ENCODE data around the gene C16orf74.

The C16orf74 gene

DNA sequence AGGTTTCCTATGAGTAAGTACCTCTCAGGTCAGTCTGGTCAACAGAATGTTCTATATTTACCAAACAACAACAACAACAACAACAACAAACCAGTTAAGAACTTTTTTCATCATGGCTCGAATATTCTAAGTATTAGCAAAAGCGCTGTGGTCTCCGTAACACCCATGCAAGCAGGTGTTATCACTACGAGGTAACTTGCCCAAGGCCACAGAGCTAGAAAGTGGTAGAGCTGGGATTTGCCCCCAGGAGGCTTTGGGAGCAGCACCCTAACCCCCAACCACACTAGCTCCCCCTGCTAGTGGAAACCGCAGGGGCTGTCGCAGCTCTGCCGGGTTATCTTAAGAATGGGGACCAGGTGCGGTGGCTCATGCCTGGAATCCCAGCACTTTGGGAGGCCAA is 23.9 kb upstream of the C16orf74 start:
- DNase-seq (ENCODE audit: low read depth): no peak

DNA sequence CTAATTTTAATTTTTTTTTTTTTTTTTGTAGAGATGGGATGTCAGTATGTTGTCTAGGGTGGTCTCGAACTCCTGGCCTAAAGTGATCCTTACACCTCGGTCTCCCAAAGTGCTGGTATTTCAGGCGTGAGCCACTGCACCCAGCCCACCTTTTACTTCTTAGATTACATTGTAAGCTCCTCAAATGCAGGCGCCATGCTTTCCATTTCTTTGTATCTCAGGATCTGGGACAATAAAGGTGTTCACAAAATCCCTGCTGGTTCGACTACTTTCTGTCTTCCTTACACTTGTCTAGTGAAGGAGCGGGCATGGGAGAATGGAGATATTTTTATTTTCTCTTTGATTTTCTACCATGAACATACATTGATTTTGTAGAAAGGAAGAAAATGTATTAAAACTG is 23.2 kb upstream of the C16orf74 start:
- no peak for DNase-seq (ENCODE audit: low read depth)

DNA sequence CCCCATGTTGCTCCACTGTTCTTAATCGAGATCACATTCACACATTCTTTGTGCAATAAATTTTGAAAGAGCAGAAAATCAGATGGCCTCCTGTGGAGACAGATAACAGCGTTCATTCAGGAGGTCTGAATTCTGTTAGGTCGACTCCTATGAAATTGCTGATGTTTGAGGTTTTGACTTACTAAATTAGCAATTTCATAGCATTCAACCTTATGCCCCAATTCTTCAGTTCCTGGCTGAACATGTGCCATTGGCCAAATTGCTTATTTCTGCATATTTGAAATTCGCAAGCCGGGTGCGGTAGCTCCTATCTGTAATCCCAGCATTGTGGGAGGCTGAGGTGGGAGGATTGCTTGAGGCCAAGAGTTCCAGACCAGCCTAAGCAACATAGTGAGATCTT is 22.1 kb upstream of the C16orf74 start:
- no peak for DNase-seq (ENCODE audit: low read depth)

DNA sequence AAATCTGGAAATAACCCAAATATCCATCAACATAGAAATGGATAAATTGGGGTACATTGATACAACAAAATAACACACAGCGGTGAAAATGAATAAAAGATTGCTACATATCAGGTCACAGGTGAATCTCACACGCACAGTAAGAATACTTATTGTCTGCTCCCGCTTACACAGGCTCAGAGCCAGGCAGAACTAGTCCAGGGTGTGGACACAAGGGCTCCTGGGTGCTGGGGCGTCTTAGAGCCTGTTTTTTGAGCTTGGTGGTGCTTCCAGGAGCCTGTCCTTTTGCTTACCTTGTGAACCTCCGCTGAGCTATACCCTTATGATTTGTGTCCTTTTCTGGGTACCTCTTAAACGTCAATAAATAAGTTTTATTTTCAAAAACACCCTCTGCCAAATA is 19.8 kb upstream of the C16orf74 start:
- no peak for DNase-seq (ENCODE audit: low read depth)

DNA sequence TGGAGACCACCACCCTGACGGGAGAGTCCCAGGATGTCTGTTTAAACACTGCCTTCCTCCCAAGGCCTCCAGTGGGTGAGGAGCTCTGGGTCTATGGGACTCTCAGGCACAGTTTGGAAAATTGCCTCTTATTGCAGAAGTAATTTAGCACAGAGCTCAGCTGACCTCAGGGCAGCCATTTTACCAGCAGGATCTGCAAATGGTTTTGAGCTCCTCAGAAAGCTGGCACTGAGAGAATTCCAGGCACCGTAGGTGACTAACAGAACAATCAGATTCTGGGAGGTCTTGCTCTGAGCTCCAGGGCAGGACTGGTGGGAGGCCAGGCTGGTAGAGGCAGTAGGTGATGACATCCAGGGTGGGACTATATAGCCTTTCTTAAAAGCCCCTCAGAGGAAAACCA is 17.3 kb upstream of the C16orf74 start:
- DNase-seq (ENCODE audit: low read depth): no peak

DNA sequence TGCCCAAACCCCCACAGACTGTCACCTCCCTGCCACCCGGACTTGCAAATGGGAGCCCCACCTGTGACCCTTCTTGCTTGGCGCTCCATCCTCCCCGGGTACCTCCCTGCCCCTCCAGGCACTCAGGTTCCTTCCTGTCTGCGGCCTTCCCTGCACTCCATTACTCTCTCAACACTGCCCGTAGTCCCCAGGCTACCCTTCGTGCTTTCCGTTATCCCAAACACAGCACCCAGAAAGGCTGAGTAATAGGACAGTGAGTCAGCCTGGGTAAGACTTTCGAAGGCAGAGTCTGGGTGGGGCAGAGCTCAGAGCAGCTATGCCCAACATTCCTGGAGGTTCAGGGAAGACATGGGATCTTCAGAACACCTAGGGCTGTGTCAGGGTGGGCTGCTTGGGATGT is 16.6 kb upstream of the C16orf74 start:
- DNase-seq (ENCODE audit: low read depth): no peak

DNA sequence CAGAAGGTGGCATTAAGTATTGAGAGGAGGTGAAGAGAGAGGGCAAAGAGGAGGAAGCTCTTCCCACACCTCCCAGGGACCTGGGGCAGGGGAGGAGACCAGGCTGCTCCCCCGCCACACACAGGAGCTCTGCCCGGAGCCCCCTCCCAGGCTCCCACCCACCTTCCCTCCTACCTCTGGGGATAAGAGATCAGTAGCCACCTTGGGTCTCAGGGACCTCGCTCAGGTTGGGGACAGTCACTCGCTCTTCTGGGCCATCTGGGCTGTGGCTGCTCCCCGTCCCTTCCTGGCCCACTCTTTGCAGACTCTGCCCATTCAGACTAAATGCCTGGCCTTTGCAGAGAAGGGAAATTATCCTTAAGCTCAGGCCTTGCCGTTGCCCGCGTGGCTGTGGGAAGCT is 14.9 kb upstream of the C16orf74 start:
- DNase-seq (ENCODE audit: low read depth): no peak

DNA sequence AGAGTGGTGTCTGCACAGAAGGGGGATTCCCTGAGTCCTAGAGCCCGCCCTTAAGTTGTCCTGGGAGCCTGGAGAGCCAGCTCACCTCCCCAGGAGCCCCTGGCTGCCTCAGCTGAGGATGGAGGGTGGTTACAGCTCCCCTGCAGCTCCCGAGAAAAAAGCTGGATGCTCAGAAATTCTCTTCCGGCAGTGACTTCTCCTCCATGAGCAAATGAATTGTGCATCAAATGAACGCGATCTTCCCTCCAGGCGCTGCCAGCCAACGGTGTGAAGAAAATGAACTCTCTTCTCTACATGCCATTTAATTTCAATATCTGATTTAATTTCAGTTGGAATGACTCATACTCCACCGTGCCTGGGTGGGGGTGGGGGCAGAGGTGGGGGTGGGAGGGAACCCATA is 14.3 kb upstream of the C16orf74 start:
- DNase-seq (ENCODE audit: low read depth): no peak

DNA sequence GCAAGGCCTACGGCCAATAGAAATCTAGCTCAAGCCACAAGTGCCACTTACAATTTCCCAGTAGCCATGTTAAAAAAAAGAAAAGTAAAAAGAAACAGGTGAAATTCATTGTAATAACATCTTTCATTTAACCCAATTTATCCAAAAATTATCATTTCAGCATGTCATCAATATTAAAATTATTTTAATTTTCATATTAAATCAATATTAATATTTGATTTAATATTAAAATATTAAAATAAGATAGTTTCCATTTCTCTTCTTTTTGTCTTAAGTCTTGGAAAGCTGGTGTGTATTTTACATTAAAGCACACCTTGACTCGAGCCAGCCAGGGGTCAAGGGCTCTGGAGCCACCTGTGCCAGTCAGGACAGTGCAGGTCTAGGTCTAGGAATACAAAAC is 12.7 kb upstream of the C16orf74 start:
- DNase-seq (ENCODE audit: low read depth): no peak

DNA sequence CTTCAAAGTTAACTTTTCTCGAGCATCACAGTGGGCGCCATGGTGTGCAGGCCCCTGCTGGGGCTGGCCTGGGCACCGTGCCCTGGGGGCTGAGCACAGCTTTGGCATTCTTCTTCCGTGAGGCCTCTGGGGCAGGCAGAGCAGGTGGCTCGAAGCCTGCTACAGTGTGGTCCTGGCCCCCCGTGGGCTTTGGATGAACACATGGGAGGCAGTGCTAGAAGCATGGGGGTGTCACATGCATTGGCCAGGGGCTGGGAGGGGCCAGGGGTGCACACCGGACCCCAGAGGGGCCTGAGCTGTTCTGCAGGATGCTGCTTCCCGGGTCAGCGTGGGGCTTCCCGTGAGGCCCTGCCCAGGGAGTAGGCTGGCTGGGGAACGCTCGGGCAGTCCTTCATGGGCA is 12.1 kb upstream of the C16orf74 start:
- DNase-seq (ENCODE audit: low read depth): no peak

DNA sequence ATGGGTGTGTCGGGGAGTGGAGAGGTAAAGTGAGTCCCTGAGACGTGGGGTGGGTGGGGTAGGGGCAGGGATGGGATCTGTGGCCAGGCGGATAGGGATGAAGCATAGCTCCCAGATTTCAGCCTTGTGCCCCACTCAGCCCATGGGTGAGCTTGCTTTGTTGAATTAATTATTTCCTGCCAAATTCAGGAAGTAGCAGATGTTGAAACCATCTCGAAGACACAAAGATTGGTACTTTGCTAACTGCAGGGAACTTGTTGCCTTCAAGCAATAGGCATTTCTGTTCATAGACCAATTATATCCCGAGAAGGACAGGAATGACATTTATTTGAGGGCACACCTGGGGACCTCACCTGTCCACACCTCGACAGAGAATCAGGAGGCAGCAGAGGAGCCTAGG is 11.0 kb upstream of the C16orf74 start:
- DNase-seq (ENCODE audit: low read depth): no peak

DNA sequence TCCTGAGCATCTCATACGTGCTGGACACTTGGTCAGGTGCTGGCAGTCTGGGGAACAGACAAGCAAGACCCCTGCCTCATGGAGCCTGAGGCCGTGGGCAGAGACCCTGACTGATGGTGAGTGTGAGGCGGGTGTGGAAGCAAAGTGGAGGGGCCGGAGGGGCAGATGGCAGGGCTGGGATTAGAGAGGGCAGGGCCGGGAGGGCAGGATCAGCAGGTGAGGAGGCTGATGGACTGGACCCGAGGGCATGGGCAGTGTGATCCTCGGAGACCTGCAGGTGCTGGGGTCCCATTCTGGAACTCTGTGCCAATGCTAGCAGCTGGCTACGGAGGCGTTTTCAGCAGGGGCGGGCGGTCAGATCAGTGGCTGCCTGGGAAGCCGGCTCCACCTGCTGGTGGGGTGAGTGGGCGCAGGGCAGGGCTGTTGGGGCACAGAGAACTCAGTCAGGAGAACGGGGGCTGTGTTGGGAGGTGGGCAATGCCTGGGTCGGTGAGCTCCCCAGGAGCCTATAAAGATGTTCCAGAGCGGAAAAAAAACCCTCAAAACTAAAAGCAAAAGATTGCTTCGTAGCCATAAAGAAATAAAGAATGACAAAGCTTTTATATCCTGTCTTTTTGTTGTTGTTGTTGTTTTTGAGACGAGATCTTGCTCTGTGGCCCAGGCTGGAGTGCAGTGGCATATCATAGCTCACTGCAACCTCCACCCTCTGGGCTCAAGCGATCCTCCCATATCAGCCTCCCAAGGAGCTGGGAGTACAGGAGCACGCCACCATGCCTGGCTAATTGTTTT is 8.9 kb upstream of the C16orf74 start:
- DNase-seq (ENCODE audit: low read depth): no peak

DNA sequence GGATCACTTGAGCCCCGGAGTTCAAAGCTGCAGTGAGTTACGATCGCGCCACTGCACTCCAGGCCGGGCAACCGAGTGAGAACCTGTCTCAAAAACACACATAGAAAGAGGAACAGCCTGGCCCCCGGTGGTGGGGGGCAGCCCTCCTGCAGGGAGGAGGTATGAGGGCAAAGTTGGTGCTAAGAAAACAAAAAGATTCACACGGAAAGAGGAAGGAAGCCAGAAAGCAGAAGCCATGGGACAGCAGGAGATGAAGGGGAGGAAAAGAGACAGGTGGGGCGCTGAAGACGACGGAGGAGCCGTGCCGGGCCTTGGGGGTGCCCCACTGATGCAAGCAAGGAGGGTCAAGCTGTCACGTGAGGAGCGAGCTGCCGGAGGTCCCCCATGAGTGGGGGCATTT is 8.2 kb upstream of the C16orf74 start:
- DNase-seq (ENCODE audit: low read depth): no peak

DNA sequence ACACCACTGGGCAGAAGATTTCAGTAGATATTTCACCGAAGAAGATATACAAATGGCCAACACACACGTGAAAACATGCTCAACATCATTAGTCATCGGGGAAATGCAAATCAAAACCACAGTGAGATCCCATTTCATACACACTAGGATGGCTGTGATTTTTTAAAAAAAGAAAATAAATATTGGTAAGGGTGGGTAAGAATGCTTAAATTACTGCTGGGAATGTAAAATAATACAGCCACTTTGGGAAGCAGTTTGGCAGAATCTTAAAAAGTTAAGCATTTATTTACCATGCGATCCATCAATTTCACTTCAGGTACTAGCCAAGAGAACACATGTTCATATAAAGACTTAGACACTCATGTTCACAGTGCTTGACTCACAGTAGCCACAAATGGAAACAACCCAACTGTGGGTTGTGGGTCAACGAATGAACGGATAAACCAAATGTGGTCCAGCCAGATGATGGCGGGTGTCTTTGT is 6.5 kb upstream of the C16orf74 start:
- DNase-seq (ENCODE audit: low read depth): no peak

DNA sequence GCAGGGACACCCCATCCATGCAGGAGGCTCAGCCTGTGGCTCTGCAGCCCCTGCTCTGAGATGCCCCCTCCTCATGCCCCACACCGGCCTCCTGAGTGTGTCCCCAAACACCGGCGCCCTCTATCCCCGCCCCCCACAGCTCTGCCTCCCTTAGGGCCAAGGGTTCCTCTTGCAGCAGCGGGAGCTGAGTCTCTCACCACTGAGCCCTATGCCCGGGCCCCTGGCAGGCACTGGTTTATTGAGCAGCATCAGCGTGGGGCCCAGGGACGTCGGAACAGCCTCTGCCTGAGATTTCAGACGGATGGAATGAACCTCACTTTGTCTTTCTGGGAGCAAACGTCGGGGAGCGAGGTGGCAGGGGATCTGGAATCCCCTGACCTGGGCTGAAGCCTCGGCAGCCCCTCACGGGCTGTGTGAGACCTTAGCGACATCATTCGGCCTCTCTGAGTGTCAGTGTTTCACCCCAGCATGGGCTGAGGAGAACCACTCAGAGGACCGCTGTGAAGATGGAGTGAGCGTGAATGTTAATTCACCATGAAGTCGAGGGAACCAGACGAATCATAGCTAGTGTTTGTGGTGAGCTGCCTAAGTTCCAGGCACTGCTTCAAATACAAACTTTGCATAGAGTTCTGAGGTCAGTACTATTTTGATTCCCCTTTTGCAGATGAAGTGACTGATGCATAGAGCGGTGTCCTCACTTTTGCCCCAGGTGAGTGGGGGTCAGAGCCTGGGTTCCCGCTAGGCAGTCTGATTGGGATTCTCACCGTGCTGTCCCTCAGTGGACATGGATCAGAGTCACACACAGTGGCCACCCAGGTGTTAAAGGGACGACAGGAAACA is 5.3 kb upstream of the C16orf74 start:
- DNase-seq (ENCODE audit: low read depth): no peak

DNA sequence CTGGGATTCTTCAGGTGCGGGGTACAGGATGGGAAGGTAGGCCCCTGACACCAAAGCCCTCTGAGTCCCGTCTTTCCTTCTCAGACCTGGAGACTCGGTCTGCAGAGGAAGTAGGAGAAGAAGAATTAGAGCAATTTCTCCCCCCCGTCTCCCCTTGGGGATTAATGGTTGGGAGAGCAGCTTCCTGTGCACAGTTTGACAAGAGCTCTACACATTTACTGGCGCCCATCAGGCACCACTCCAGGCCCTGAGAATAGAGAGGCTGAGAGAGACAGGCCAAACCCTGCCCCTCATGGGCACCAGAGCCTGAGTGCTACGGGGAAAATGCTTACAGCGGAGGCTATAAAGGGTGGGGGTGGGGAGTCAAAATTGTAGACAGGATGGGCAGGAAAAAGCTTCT is 3.5 kb upstream of the C16orf74 start:
- DNase-seq (ENCODE audit: low read depth): no peak

DNA sequence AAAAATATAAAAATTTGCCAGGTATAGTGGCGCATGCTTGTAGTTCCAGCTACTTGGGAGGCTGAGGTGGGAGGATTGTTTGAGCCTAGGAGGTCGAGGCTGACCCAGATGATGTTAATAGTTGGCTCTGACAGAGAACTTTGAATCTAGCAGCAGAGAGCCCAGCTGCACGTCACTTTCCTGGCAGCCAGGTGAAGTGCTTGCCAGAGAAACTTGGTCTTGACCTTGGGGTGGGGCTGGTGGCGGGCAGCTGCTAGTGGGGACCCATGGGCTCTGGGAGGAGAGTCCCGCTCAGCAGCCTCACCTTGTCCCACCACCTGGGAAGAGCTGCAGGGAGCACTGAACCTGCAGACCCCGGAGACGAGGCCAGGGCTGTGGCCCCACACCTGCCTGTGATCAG is 3.1 kb upstream of the C16orf74 start:
- DNase-seq (ENCODE audit: low read depth): no peak

DNA sequence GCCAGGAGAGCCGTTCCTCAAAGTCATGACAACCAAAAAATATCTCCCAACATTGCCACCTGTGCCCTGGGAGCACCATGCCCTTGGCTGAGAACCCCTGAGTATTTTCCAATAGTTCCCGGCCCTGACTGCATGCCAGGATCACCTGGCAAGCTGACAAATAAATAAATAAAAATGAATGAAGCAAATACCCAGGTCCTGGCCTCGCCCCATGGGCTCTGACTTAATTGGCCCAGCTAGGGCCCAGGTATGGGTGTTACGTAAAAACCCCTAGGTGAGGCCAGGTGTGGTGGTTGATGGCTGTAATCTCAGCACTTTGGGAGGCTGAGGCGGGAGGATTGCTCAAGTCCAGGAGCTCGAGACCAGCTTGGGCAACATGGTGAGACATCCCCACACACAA is 2.7 kb upstream of the C16orf74 start:
- no peak for DNase-seq (ENCODE audit: low read depth)

DNA sequence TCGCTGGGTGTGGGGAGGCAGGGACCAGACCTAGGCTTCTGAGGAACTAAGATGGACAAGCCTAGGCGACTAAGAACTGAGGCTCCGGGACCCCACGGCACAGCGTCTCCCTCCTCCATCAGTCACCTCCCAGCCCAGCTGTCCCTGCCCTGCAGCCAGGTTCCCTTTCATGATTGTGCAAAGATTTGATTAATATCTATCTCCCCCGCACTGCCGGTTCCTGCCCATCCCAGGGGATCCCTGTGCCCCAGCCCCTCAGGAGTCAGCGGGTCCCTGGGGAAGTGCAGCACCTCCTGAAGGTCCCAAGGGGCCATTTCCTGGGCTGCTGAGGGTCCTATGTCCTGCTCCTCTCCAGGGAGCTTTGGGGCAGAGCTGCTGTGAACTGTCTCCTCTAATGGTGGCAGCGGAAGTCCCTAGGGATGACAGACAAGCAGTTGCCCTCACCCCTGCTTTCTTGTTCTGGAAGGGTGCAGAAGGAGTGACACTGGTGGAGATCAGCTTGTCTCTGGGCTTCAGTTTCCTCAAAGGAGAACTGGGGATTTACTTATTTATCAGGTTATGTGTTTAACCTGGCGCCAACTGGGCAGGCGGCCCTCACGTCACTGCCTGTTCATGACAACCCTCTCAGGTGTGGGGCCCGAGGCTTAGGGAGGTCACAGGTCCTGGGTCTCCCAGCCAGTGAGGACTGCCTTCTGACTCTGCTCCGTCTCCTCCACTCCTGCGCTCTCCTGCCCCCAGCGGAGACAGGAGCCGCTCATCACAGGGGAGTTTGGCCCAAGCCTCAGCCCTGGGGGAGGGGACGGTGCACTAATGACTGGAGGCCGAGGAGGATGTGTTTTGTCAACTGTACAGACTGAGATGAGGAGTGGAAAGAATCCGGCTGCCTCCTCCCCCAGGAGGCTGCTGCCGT is 1.9 kb upstream of the C16orf74 start:
- no peak for DNase-seq (ENCODE audit: low read depth)

DNA sequence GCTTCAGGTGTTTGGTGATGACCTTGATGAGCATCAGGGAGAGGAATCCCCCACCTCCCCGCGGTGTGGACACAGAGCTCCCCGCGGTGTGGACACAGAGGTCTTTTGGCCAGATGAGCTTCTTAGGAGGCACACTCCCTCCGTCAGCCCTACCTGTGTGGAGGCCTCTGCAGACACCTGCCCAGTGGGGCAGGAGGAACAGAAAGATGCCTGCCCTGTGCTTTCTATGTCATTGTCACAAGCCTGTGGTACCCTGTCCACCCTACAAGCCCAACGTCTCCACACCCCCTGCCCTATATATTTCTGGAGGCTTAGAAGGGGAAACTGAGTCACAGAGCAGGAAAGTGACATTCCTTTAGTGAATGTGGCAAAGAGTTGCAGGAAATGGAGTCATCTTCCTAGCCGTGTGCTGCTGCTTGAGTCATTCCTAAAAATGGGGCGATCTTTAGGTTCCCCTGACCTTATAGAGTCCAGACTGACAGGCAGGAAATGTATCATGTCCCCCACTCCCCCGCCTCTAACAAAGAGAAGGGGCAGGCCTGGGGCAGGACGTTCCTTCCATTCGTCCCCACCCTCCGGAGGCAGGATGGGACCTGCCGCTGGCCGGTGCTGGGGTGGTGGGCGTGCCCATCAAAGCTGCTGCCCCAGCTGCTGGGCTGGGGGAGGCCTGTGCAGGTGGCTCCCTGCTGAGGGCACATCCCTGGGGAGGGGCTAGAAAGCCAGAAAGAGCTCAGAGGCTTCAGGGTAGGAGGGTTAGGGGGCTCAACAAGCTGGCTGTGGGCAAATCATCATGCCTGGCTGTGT is 1.0 kb upstream of the C16orf74 start:
- no peak for DNase-seq (ENCODE audit: low read depth)

DNA sequence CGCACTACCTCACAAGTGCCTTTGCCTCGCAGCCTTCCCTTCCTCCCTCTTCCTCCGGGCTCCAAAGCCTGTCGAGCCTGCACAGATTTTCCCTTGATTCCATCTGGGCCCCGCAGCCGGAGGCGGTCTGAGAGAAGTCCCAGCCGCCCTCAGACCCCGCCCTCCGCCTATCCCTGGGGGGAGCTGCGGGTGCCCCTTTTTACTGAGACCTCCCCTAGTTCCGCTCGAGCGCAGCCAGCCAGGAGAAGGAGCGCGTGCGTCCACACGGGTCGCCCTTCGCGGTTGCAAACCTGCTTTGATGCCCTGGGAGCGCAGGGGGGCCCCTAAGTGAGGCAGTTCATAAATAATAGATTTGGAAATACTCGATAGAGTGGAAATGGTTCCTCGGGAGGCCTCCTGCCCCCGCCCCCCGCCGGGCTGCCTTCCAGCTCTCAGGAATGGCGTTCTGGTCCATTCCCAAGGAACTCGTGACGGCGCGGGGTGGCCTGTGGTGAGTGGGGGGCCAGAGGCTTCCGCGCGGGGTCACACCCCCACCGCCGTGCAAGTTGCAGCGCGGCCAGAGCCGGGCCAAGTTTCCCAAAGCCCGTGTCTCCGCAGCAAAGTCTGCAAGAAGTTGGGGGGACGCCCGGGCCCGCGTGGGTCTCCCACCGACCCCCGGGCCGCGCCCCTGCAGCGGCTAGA is 610 bp downstream of the C16orf74 start:
- no peak for DNase-seq (ENCODE audit: low read depth)

Data from T follicular helper cell (primary cell).